Medulla oblongata (tissue), 1 donor: ENCODE measurements around the gene PSMG3.

Experiments used
- DNase-seq: peaks from one replicate; pipeline ENCODE4 v3.0.0-alpha.2; 2015; ENCODE audit errors: extremely low spot score

Gene PSMG3

GRCh38 chr7:1558181-1558811 is 11.5 kb downstream of the PSMG3 start:
- DNase-seq = no peak

- DNase-seq = no peak
Observed at GRCh38 chr7:1557771-1558170, 12.1 kb downstream of the PSMG3 start.

- no peak for DNase-seq
Observed at GRCh38 chr7:1557006-1557405, 12.8 kb downstream of the PSMG3 start.

- no peak for DNase-seq
Observed at GRCh38 chr7:1555813-1556543, 13.9 kb downstream of the PSMG3 start, which contains the start of gene TMEM184A. Gene TMEM184A, minus strand, starts transcription at chr7:1556205. Its CDS starts 721 bp downstream, at chr7:1555484.

GRCh38 chr7:1555046-1555812 is 14.6 kb downstream of the PSMG3 start:
- no peak for DNase-seq

- no peak for DNase-seq
Observed at GRCh38 chr7:1554333-1555045, 15.3 kb downstream of the PSMG3 start.

GRCh38 chr7:1553512-1554210 is 16.2 kb downstream of the PSMG3 start:
- DNase-seq = no peak

- DNase-seq = no peak
Observed at GRCh38 chr7:1552200-1552599, 17.6 kb downstream of the PSMG3 start.

- DNase-seq = no peak
Observed at GRCh38 chr7:1550846-1551155, 19.0 kb downstream of the PSMG3 start.

- DNase-seq = no peak
Observed at GRCh38 chr7:1550005-1550845, 19.6 kb downstream of the PSMG3 start.

- no peak for DNase-seq
Observed at GRCh38 chr7:1549357-1550004, 20.4 kb downstream of the PSMG3 start.

- DNase-seq = no peak
Observed at GRCh38 chr7:1548944-1549343, 20.9 kb downstream of the PSMG3 start.

- DNase-seq = no peak
Observed at GRCh38 chr7:1548438-1548831, 21.4 kb downstream of the PSMG3 start.

- no peak for DNase-seq
Observed at GRCh38 chr7:1547777-1548437, 21.9 kb downstream of the PSMG3 start.

GRCh38 chr7:1546909-1547776 is 22.7 kb downstream of the PSMG3 start:
- no peak for DNase-seq

GRCh38 chr7:1546274-1546908 is 23.4 kb downstream of the PSMG3 start:
- no peak for DNase-seq

- no peak for DNase-seq
Observed at GRCh38 chr7:1545417-1546246, 24.2 kb downstream of the PSMG3 start.
